GM19238 (cell line): ENCODE results near the gene YTHDC2.

Experiments used
- DNase-seq: peaks from one replicate; pipeline ENCODE4 v3.0.0; 2011; ENCODE audit warnings: low spot score; ENCODE audit not compliant: insufficient read length

YTHDC2 gene

GRCh38 chr5:113513384-113514288, at the start of gene YTHDC2:
Gene YTHDC2, plus strand, starts transcription at chr5:113513694. Its CDS starts 202 bp downstream, at chr5:113513896.
- DNase-seq: peak; percentile 46

GRCh38 chr5:113474100-113474728, 39.3 kb upstream of the YTHDC2 start:
- no peak for DNase-seq

- DNase-seq: no peak
Measured at GRCh38 chr5:113478691-113479090, 34.8 kb upstream of the YTHDC2 start.

- DNase-seq: no peak
Measured at GRCh38 chr5:113480243-113480642, 33.3 kb upstream of the YTHDC2 start.

- no peak for DNase-seq
Measured at GRCh38 chr5:113487416-113487780, 26.1 kb upstream of the YTHDC2 start.

- DNase-seq: peak; percentile 18
Measured at GRCh38 chr5:113487781-113488644, 25.5 kb upstream of the YTHDC2 start, which contains the start of gene MCC. Gene MCC, minus strand, starts transcription at chr5:113488453.

- no peak for DNase-seq
Measured at GRCh38 chr5:113488645-113489184, 24.8 kb upstream of the YTHDC2 start.

- no peak for DNase-seq
Measured at GRCh38 chr5:113489299-113489698, 24.2 kb upstream of the YTHDC2 start.

GRCh38 chr5:113490317-113490716, 23.2 kb upstream of the YTHDC2 start:
- no peak for DNase-seq

- DNase-seq: no peak
Measured at GRCh38 chr5:113491022-113491421, 22.5 kb upstream of the YTHDC2 start.

- DNase-seq: no peak
Measured at GRCh38 chr5:113493446-113493845, 20.0 kb upstream of the YTHDC2 start.

GRCh38 chr5:113495422-113495841, 18.1 kb upstream of the YTHDC2 start:
- DNase-seq: no peak

- no peak for DNase-seq
Measured at GRCh38 chr5:113502073-113502472, 11.4 kb upstream of the YTHDC2 start.

GRCh38 chr5:113503146-113503545, 10.3 kb upstream of the YTHDC2 start:
- DNase-seq: no peak

GRCh38 chr5:113505181-113505580, 8.3 kb upstream of the YTHDC2 start:
- DNase-seq: no peak

- no peak for DNase-seq
Measured at GRCh38 chr5:113507601-113508000, 5.9 kb upstream of the YTHDC2 start.

- no peak for DNase-seq
Measured at GRCh38 chr5:113508756-113509155, 4.7 kb upstream of the YTHDC2 start.

- no peak for DNase-seq
Measured at GRCh38 chr5:113510836-113511451, 2.5 kb upstream of the YTHDC2 start.

- DNase-seq: no peak
Measured at GRCh38 chr5:113512341-113512740, 1.2 kb upstream of the YTHDC2 start.

- no peak for DNase-seq
Measured at GRCh38 chr5:113514289-113514635, 768 bp downstream of the YTHDC2 start.

GRCh38 chr5:113518884-113519283, 5.4 kb downstream of the YTHDC2 start:
- DNase-seq: no peak
